NCI-H82 (cell line): ENCODE data around the gene CFAP45.
A peak's percentile ranks its signal among the peaks of the same experiment; 100 is the strongest.

Experiments used
- DNase-seq: peaks from one replicate; lab custom pipeline; 2025; lab: John Stamatoyannopoulos, UW

The CFAP45 gene

GRCh38 chr1:159877695-159878444, 22.1 kb downstream of the CFAP45 start:
- DNase-seq, result peak; percentile 90

- DNase-seq, result no peak
Measured at GRCh38 chr1:159873530-159874143, 26.3 kb downstream of the CFAP45 start.

- no peak for DNase-seq
Measured at GRCh38 chr1:159872891-159873290, 27.1 kb downstream of the CFAP45 start.

GRCh38 chr1:159870704-159871103, 29.3 kb downstream of the CFAP45 start:
- no peak for DNase-seq

- no peak for DNase-seq
Measured at GRCh38 chr1:159869607-159870006, 30.4 kb downstream of the CFAP45 start.

- peak; percentile 15 for DNase-seq
Measured at GRCh38 chr1:159869173-159869572, 30.8 kb downstream of the CFAP45 start.

- peak; percentile 15 for DNase-seq
Measured at GRCh38 chr1:159868766-159869165, 31.2 kb downstream of the CFAP45 start.

- peak; percentile 88 for DNase-seq
Measured at GRCh38 chr1:159867664-159868026, 32.3 kb downstream of the CFAP45 start.

- DNase-seq, result peak; percentile 29
Measured at GRCh38 chr1:159866905-159867663, 32.9 kb downstream of the CFAP45 start.

GRCh38 chr1:159866066-159866465, 33.9 kb downstream of the CFAP45 start:
- DNase-seq, result no peak

GRCh38 chr1:159864262-159864661, 35.7 kb downstream of the CFAP45 start:
- DNase-seq, result no peak

GRCh38 chr1:159862557-159862956, 37.4 kb downstream of the CFAP45 start, which contains the start of gene VSIG8:
TSS of gene VSIG8 (minus strand) at chr1:159862657. CDS start at chr1:159862521, 136 bp downstream.
- DNase-seq, result no peak

GRCh38 chr1:159862031-159862430, 37.9 kb downstream of the CFAP45 start:
- DNase-seq, result no peak

GRCh38 chr1:159861218-159861617, 38.7 kb downstream of the CFAP45 start:
- no peak for DNase-seq

GRCh38 chr1:159860456-159860855, 39.5 kb downstream of the CFAP45 start:
- peak; percentile 60 for DNase-seq

GRCh38 chr1:159859767-159860322, 40.1 kb downstream of the CFAP45 start:
- no peak for DNase-seq

GRCh38 chr1:159857889-159858288, 42.1 kb downstream of the CFAP45 start:
- no peak for DNase-seq

GRCh38 chr1:159856576-159856975, 43.4 kb downstream of the CFAP45 start:
- no peak for DNase-seq

GRCh38 chr1:159855709-159856108, 44.3 kb downstream of the CFAP45 start:
- DNase-seq, result no peak

GRCh38 chr1:159854693-159855192, 45.2 kb downstream of the CFAP45 start:
- DNase-seq, result peak; percentile 67

- peak; percentile 79 for DNase-seq
Measured at GRCh38 chr1:159854116-159854692, 45.8 kb downstream of the CFAP45 start.
